Amniotic stem cell (primary cell): ENCODE data around the gene ABCB4.

Experiments
- DNase-seq: peaks from one replicate; lab custom pipeline; 2025; lab: John Stamatoyannopoulos, UW

Gene ABCB4

GRCh38 chr7:87475359-87476178 lies at the start of gene ABCB4:
Gene ABCB4 (minus strand): TSS chr7:87475680. CDS start chr7:87475465, 215 bp downstream.
- DNase-seq: no peak

- no peak for DNase-seq
These were observed 43.3 kb upstream of the ABCB4 start for GRCh38 chr7:87518735-87519134.

DNA sequence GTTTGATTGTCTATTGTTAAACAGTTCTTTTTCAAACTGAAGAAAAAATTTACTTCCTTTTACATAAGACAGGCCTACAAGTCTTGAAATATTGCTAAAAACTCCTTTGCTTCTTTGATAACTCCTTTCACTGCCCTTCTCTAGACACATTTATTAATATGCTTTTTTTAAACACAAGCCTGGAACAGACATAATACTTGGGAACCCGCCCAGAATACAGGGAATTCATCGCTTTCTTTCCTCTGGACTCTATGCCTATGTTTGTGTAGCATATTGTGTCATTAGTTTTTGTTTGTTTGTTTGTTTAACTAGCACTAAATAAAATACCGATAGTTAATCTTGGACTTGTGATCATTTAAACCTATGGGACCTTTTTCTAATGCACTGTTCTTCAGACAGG lies 42.4 kb upstream of the ABCB4 start:
- DNase-seq: no peak

- no peak for DNase-seq
These were observed 41.8 kb upstream of the ABCB4 start for GRCh38 chr7:87517136-87517815.

- no peak for DNase-seq
These were observed 38.4 kb upstream of the ABCB4 start for GRCh38 chr7:87513735-87514335.

GRCh38 chr7:87512906-87513305 lies 37.4 kb upstream of the ABCB4 start:
- DNase-seq: no peak

DNA sequence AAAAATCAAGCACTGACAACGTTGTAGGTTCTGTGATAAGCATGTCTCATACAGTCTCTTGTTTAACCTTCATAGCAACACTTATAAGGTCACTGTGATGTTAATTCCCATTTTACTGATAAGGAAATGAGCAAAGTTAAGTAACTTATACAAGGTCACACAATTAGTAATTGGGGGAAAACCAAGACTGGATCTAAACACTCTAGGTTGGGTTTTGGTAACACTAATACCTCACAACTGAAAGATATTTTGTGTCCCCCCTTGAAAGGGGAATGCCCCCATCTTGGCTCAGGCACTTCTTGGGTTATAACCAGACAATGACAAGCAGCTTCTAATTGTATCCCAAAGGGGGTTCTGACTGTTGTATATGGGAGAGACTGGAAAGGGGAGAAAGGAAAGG lies 36.0 kb upstream of the ABCB4 start:
- no peak for DNase-seq

GRCh38 chr7:87510411-87510875 lies 35.0 kb upstream of the ABCB4 start:
- DNase-seq: no peak

DNA sequence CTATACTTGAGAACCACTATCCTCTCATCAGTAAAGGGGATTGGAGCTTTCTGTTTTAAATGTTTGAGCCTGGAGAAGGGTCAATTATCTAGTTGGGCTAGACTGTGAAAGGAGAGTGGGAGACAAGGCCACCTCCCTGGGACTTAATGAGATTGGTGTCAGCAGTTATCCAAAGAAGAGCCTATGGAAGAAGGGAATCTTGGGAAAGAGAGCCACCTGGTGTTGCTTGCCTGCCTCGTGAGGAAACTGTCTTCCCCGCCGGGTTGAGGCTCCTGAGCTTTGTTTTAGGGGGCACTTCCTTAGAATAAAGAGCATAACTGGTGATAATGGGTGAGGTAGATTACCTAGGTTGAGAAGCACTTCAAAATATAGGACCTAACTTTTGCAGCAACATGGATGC lies 32.0 kb upstream of the ABCB4 start:
- no peak for DNase-seq

- DNase-seq: no peak
These were observed 31.0 kb upstream of the ABCB4 start for GRCh38 chr7:87506246-87507180.

GRCh38 chr7:87505557-87506245 lies 30.2 kb upstream of the ABCB4 start:
- no peak for DNase-seq

DNA sequence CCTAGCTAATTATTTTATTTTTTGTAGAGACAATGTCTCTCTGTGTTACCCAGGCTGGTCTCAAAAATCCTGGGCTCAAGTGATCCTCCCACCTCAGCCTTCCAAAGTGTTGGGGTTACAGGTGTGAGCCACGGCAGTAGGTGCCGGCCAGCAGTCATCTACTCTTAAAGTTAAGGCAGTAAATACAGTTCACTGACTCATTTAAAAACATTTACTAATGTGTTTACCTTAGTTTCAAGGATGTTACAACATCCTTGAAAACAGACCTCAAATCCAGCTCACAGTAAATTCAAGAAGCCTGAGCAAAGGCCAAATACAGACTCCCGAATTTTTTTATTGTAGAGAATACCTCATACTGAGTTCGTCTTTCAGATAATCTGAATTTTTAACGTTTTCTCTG lies 29.6 kb upstream of the ABCB4 start:
- DNase-seq: no peak

GRCh38 chr7:87499494-87499893 lies 24.0 kb upstream of the ABCB4 start:
- DNase-seq: no peak

DNA sequence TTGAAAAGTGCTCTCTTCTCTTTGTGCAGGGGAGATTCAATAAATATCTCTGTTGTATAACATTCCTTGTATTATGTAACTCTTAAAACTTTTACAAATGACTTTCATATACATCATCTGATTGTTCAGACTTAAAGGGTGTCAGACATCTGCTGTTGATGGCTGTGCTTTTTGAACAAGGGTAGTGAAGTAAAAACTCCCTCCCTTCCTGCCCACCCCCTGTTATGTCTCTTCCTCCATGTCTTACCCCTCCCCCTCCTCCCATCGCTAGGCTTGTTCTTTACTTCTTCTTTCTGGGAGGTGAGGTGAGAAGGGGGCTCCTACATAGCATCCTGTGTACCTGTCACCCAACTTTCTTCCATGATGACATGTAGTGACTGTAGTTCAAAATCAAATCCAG lies 23.4 kb upstream of the ABCB4 start:
- no peak for DNase-seq

DNA sequence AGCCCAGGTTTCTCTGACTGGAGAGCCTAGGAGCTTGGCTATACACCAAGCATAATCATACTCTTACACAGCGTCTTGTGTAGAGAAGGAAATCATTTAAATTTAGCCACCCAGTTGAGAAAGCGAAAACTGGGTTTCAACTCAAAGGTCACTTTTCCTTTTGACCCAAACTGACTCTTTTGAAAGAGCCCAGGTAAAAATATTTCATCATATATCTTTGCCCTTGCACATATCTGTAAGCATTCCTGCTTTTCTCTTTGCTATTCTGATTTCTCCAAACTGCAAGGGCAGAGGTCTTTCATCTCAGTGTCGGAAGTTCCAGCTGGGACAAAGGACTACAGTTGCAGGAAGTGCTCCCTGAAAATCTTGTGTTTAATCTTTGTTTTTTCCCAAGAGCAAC lies 22.0 kb upstream of the ABCB4 start:
- no peak for DNase-seq

GRCh38 chr7:87495366-87495765 lies 19.9 kb upstream of the ABCB4 start:
- no peak for DNase-seq

DNA sequence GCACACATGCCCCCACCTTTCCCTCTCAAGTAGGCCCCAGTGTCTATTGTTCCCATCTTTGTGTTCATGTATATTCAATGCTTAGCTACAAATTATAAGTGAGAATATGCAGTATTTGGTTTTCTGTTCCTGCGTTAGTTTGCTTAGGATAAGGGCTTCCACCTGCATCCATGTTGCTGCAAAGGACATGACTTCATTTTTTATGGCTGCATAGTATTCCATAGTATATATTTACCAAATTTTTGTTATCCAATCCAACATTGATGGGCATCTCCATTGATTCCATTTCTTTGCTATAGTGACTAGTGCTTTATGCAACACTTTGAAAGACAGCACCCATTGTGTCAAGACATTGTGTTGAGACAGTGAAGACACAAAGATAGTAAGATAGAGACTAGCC lies 19.0 kb upstream of the ABCB4 start:
- DNase-seq: no peak

GRCh38 chr7:87483131-87483530 lies 7.7 kb upstream of the ABCB4 start:
- no peak for DNase-seq

- DNase-seq: no peak
These were observed 6.6 kb upstream of the ABCB4 start for GRCh38 chr7:87482115-87482514.

DNA sequence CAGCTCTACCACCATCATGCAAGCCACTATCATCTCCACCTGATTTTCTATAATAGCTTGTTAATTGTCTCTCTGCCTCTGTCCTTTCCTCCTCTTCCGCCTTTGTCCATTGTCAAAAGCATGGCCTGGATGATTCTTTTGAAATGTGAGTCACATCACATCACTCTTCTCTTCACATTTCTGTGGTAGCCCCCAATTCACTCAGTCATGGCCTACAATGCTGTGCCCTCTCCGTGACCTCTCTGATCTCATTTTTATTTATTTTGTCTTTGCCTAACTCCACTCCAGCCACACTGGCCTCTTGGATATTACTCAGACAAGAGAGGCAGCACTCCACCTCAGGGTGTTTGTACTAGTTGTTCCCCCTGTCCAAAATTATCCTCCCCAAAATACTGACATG lies 4.9 kb upstream of the ABCB4 start:
- DNase-seq: no peak

DNA sequence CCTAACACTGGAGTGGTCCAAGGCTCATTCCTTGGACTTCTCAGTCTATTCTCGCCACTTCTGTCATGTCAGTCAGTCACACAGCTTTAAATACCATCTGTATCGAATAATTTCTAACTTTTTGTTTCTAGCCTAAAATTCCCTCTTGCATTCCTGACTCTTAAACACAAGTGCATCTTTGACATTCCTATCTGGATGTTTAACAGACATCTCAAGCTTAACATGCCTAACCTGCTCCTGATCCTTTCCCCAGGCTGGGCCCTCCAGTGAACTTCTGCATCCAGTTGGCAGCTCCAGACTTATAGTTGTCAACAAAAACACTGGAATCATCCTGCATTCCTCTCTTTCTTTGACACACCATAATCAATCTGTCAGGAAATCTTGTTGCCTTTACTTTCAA lies 4.5 kb upstream of the ABCB4 start:
- DNase-seq: no peak
